ENCODE data around the gene APP.

APP gene

GRCh38 chr21:25967181-25967900, 203.2 kb downstream of the APP start:
- peak; percentile 80 for DNase-seq

- DNase-seq = no peak
Measured at GRCh38 chr21:25965951-25966707, 204.4 kb downstream of the APP start.

GRCh38 chr21:25964926-25965325, 205.6 kb downstream of the APP start:
- DNase-seq = no peak

GRCh38 chr21:25964015-25964414, 206.6 kb downstream of the APP start:
- peak; percentile 85 for DNase-seq

DNA sequence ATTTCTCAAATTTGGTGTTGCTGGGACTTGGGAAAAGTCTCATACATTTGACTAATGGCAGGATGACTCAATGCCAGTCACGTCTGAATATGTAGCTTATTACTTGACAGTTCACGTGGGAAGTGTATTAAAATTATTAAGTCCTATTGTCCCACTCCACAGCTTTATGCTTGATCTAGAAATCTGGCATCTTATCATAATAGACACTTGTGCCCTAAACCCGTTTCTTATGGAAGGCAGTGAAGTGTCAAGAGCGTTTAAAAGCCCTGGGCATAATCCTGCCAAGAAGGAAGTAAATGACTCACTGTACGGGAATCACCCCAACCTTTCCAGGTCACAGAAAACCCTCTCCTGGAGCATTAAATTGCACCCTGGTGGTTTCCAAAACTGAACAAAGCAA, 207.4 kb downstream of the APP start:
- DNase-seq = peak; percentile 34

GRCh38 chr21:25961042-25961441, 209.5 kb downstream of the APP start:
- no peak for DNase-seq

DNA sequence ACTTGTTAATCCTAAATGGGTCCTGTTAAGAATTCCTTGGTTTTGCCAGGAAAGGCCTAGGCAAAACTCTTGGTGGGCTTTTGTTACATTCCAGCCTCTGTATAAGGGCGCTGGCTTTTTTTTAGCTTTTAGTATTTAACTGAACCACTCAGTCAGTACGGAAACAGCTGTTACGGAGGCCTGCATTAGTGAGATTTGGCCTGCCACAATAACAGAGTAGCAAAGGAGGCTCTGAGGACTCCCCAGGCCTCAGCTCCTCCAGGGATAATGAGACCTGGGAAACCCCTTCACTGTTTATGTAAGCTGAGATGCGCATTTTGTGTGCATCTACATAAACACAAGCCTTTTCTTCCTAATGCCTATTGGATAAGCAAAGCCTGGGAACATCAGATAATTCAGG, 210.2 kb downstream of the APP start:
- no peak for DNase-seq

DNA sequence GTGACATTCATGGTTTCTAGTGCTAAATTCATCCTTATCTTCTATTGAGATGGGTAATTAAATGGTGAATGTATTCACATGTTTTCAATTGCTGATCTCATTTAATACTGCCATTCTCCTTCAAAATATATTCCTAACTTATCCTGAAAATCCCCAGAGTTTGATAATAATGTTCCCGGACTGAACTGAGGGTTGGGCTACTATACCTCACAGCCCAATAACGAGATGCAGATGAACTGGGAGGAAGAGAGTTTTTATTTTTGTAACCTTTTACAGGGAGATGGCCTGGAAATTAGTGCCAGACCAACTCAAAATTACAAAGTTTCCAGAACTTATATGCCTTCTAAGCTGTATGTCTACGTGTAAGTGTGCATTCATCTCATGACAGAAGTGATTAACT, 210.8 kb downstream of the APP start:
- no peak for DNase-seq

- DNase-seq = no peak
Measured at GRCh38 chr21:25956993-25957714, 213.4 kb downstream of the APP start.

DNA sequence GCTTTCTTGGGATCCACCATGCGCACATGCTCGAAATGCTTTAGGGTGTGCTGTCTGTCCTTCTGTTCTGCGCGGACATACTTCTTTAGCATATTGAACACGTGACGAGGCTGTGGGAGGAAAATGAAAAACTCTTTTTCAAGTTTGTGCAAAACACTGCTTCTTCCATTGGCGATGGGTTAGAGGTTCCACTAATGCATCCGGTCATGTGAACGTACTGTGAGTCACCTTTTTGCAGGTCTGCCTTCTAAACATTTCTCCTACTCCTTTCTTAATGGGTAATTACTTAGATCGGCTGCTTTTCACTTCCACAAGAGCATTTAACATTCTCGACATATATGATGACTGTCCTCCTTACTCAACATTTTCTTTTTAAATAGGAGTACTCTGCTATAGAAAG, 214.9 kb downstream of the APP start:
- DNase-seq = no peak

DNA sequence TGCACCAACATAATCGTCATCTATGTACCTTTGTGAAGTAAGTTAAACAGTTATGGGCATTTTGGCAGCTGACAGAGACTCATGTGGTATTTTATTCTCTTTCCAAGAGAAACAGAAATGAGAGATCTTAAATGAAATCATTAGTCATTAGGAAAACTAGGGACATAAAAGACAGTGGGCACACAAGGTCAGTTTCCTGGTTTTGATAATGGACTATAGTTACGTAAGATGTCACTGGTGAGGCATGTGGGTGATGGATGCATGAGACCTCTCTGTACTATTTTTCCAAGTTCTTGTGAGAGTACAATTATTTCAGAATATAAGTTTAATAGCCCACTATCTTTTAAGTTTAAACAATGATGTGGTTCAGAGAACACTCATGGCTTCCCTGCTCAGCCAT, 216.9 kb downstream of the APP start:
- DNase-seq = peak; percentile 17

DNA sequence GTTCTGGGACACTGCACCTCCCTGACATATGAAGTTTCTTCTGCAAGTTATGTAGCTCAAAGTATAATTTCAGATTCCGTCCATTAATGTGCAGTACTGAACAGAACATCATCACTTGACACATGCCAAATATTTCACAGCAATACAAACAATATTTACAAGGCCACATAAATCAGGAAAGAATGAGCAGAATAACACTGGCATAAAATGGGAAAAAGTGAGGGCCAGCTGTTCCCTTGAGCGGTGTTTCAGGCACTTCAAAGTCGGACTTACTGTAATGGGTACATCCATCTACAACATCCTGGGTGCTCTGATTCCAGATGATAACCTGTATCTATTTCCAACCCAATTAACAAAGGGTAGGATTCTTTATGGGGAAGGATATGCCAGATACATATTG, 217.4 kb downstream of the APP start:
- DNase-seq = no peak

DNA sequence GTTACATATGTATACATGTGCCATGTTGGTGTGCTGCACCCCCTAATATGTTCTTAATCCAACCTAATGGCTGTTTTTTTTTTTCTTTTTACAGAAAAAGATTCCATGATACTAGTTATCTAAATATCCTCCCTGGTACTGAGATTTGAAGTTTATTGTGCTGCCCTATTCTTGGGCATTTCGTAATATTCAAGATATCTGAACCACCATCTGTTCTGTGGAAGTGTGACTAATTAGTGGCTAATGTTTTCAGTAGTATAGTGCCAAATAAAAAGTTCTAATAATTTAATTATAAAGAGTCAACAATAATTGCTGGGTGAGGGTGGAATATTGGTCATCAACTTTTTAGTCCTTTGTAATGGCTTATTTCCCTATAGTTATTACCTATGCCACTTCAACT, 218.3 kb downstream of the APP start:
- DNase-seq = no peak

DNA sequence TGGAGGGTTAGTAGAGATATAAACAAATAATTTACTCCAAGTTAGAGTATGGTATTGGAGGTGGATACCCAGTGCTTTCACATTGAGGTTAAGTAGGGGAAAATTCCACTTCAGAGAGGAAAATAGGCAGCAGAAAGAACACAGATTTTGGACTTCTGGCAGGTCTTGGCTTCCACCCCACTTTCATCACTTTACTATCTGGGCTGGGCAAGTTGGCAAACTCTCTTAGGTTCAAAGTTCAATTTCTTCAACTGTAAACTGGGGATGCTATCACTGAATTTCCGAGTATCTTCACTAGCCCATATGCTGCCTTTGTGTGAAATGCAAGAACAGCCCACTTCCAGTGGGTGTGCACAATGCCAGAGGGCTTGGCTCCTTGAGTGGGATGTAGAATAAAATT, 220.9 kb downstream of the APP start:
- DNase-seq = no peak

DNA sequence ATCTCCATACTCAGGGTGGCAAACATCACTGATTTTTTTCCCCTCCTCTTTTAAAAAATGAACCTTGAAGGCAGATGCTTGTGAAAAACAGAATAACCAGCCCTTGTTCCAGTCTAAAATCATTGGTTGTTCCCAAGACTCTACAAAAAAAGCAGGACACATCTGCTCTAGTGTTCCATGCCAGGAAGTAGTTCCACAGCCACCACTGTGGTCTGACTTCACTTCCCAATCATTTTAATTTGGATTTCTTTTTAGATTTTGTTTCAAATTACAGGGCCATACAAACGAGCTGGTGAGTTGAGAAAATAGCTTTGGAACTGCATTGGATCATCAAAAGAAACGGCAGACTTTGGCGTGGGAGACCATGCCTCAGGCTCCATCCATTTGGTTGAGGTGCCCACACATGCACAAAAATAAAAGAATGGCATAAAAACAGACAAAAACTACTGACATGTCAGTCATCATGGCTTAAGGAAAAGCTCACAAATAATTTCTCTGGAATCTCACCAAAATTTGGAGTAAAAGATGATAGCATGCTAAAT, 225.8 kb downstream of the APP start:
- no peak for DNase-seq

DNA sequence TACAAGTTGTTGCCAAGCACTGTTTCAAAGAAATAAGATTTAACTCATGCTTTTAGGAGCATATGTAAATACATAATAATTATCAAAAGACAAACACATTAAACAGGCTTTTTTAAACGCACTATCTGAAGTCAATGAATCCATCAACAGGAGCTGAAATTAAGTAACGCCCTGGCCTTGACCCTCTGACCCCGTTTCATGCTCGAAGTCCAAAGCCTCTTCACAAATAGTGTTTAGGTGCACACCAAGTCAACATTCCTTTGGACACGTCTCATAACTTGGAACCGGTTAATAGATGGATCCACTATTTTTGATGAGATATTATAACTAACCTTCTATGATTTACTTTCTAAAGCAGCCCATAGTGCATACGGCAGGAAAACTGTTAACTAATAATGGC, 226.5 kb downstream of the APP start:
- DNase-seq = no peak

- no peak for DNase-seq
Measured at GRCh38 chr21:25942135-25942534, 228.4 kb downstream of the APP start.

DNA sequence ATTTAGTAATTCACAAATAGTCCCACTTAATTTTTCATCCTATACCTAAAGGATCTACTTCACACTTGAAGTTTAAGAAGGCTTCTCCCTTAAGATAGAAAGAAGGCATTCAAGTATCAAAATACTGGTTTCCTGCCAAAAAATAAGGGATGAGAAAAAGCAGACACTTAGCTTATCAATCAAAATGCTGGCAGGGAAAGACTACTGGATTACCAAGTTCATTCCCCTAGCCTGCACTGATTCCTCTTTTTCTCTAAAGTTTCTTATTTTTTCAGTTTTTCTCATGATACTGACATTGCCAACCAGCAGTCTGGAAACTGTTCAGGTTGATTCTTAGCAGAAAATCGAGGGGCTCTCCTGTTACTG, 231.2 kb downstream of the APP start:
- DNase-seq = no peak

GRCh38 chr21:25938658-25939395, 231.7 kb downstream of the APP start:
- DNase-seq = peak; percentile 11

GRCh38 chr21:25936776-25937175, 233.8 kb downstream of the APP start:
- no peak for DNase-seq

DNA sequence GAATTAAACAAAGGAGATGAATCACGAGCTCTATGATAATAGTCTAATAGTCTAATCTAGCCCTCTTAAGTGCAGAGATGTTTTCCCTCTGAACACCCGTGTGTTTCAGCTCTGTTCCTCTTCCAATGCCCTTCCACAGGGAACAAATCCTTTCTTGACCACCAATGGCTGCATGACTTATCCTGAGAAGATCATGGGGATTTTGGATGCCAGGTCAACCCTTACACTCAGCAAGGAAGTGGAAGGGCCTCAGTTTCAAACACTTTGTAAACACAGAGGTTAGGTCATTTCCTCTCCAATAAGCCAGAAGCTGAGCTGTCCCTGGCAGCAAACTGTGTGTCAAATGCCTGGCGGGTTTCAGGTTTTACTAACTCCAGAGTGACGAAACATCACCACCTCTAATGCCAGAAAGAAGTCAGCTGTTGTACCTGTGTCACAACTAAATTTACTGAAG, 235.8 kb downstream of the APP start:
- peak; percentile 46 for DNase-seq

DNA sequence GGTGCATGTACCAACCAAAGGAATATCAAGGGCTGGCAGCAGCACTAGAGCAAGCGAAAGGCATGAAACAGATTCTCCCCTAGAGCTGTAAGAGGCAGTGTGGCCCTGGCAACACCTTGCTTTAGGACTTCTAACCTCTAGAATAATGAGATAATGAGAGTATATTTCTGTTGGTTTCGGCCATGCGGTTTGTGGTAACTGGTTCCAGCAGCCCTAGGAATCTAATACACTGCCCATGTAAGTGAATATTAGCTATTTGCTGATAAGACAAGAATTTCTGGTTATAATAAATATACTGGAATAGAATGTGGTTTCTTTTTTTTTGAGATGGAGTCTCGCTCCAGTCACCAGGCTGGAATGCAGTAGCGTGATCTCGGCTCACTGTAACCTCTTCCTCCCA, 236.4 kb downstream of the APP start:
- no peak for DNase-seq

- DNase-seq = no peak
Measured at GRCh38 chr21:25931765-25932164, 238.8 kb downstream of the APP start.

All from suppressor macrophage treated with lipopolysaccharide for 4 hours (primary cell).